HG03354 (cell line): ENCODE measurements around the gene TEX10.

Experiments used
- ATAC-seq: cut with Tn5 transposase; IDR thresholded peaks from one replicate; pipeline ENCODE4 v1.9.1; 2021; ENCODE audit warnings: mild to moderate bottlenecking; ENCODE audit not compliant: unreplicated experiment, poor library complexity, severe bottlenecking

TEX10 gene

GRCh38 chr9:100292414-100292813, 60.3 kb downstream of the TEX10 start:
- no peak for ATAC-seq

- no peak for ATAC-seq
Measured at GRCh38 chr9:100290714-100291113, 62.0 kb downstream of the TEX10 start.

GRCh38 chr9:100287186-100287585, 65.6 kb downstream of the TEX10 start:
- no peak for ATAC-seq

GRCh38 chr9:100286257-100286656, 66.5 kb downstream of the TEX10 start:
- no peak for ATAC-seq

GRCh38 chr9:100285601-100286000, 67.1 kb downstream of the TEX10 start:
- ATAC-seq: no peak

GRCh38 chr9:100285080-100285479, 67.7 kb downstream of the TEX10 start:
- no peak for ATAC-seq

- no peak for ATAC-seq
Measured at GRCh38 chr9:100284247-100284646, 68.5 kb downstream of the TEX10 start.

GRCh38 chr9:100282388-100282719, 70.4 kb downstream of the TEX10 start:
- no peak for ATAC-seq

- no peak for ATAC-seq
Measured at GRCh38 chr9:100281676-100282387, 70.9 kb downstream of the TEX10 start.

- ATAC-seq: no peak
Measured at GRCh38 chr9:100281066-100281465, 71.7 kb downstream of the TEX10 start.

GRCh38 chr9:100277166-100277979, 75.4 kb downstream of the TEX10 start:
- ATAC-seq: no peak

GRCh38 chr9:100269656-100270055, 83.1 kb downstream of the TEX10 start:
- no peak for ATAC-seq

GRCh38 chr9:100268271-100268670, 84.5 kb downstream of the TEX10 start:
- ATAC-seq: no peak

- no peak for ATAC-seq
Measured at GRCh38 chr9:100267211-100267610, 85.5 kb downstream of the TEX10 start.
